Measurements from ENCODE around the gene ABCA2.

The ABCA2 gene

DNA sequence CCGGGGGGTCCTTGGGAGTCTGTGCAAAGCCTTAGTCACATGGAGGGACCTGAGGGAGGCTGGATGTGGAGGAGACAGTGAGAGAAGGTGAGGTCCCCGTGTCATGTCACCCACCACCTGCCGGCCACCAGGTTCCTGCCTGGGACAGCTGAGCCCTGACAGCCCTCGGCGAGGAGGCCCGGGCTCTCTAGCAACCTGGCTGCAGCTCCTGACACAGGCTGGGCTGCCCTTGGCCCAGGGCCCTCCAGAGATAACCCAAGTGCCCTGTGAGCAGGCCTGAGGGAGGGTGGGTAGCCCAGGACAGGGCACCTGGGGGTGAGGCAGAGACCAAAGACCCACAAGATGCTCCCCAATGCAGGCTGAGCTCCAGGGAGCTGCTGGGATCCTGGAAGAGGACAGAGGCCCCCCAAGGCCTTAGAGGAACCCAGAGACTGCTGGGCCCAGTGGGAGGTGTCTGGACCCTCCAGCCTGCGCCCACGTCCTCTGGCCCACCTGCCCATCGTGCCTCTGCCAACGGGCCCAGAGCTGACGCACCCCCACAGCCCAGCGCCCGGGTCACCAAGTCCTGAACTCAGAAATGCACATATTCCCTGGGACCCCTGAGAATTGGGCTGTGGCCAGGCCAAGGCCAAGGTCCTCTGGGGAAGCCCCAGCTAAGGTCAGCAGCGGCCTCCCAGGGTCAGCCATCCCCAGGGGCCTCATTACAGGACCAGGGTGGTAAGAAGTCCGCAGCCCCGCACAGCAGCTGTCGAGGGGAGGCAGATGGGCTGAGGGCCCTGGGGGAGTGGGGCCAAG, 59.5 kb downstream of the ABCA2 start:
- H3K27ac ChIP-seq: no peak overlapping the region
- no peak for DNase-seq (ENCODE audit: low spot score)
- TF ChIP-seq CTCF (IDR thresholded peaks at IDR 0.05): no peak
- no peak overlapping the region for H3K4me3 ChIP-seq

GRCh38 chr9:136965771-136966484, 62.1 kb downstream of the ABCA2 start:
- DNase-seq (ENCODE audit: low spot score): no peak

DNA sequence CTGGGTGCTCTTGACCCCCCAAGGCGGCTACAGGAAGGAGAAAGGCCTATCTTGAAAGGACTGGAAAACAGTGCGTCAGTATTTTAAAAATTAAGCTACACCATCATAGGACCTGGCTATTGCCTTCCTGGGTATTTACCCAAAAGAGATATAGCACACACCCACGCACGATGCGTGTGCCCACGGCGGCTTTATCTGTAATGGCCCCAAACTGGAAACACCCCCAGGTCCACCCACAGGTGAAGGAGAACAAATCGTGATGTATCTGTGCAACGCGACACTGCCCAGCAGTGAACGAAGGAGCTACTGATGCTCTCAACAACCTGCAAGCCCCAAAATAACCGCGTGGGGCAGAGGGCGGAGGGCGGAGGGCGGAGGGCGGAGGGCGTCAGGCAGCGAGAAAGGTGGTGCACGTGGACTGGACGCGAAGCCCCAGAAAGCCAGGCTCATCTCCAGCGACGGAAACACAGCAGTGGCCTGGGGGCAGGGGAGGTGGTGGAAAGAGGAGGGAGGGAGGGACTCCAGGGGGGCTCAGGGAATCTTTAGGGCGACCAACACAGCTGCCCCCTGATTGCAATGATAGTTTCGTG, 63.1 kb downstream of the ABCA2 start:
- Histone ChIP-seq H3K27ac (no peak overlapping the region), H3K4me3 (no peak overlapping the region)
- DNase-seq (ENCODE audit: low spot score): no peak
- no peak for TF ChIP-seq CTCF (IDR thresholded peaks at IDR 0.05)

More at GRCh38 chr9:136965771-136966484, 62.1 kb downstream of the ABCA2 start:
- TF ChIP-seq CTCF (IDR thresholded peaks at IDR 0.05): no peak
- Histone ChIP-seq H3K27ac (no peak overlapping the region), H3K4me3 (peak overlapping the region; percentile 36)

DNA sequence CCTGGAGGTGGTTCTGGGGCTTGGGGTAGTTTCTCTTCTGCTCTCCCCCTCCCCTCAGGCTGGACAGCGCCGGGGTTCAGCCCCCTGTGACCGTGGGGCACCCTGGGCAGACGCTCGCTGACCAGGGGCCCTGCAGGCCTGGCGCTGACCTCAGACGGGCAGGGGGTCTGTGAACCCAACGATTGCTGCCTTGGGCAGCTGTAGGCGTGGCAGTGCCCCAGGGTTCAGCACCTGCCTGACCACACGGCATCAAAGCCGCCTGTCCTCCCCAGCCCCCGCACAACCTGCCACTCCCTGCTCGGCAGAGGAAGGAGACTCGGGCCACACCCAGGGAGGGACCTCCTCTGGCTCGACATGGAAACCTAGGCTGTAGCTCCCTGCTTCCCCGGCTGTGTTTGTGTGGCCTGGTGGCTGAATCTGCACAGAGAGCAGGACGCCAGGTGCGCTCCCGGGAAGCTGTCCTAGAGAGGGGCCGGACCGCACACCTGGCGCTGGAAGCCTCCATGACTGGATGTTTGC, 63.8 kb downstream of the ABCA2 start:
- no peak for TF ChIP-seq CTCF (IDR thresholded peaks at IDR 0.05)
- H3K4me3 ChIP-seq: no peak overlapping the region
- no peak overlapping the region for H3K27ac ChIP-seq
- DNase-seq (ENCODE audit: low spot score): no peak

- DNase-seq (ENCODE audit: low spot score): no peak
- H3K4me3 ChIP-seq: no peak overlapping the region
- TF ChIP-seq CTCF (IDR thresholded peaks at IDR 0.05): no peak
- no peak overlapping the region for H3K27ac ChIP-seq
Observed at GRCh38 chr9:136963751-136964150, 64.3 kb downstream of the ABCA2 start.

DNA sequence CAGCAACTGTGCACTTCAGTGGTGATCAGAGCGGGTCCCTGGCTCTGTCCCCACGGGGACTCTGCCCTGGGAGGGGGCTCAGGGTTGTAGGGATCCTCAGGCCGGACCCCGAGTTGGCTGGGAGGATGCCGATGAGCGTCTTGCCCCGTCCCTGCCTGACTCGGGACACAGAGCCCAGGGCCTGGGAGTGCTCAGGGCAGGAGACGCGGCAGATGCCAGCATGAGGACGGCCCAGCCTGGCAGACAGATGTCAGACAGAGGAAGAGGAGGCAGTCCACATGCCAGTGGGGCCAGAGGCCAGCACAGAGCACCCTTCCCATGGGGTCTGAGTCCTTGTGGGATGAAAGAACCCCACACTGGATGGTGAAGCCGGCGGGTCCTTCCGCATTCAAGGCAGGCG, 64.7 kb downstream of the ABCA2 start:
- no peak for DNase-seq (ENCODE audit: low spot score)
- peak overlapping the region in 1 of 2 donors; percentile 6 for H3K27ac ChIP-seq
- no peak for TF ChIP-seq CTCF (IDR thresholded peaks at IDR 0.05)
- H3K4me3 ChIP-seq: no peak overlapping the region
